ENCODE data around the gene CREB3L4. TPM values are rescaled to one million over a fixed set of nuclear protein-coding genes. Genes with fewer than 3 reads are reported as not detected.

Gene CREB3L4
- total and polyA plus RNA-seq, 2 of the 13 experiments (the other 11 are each of a cell fraction or from before 2014, with no cell fraction given) = 9.9 to 18.7 TPM

- TF ChIP-seq MAX (IDR thresholded peaks at IDR 0.05) = peak; percentile 59; the same call in 1 of the 2 replicates
- TF ChIP-seq, protein P1, sequence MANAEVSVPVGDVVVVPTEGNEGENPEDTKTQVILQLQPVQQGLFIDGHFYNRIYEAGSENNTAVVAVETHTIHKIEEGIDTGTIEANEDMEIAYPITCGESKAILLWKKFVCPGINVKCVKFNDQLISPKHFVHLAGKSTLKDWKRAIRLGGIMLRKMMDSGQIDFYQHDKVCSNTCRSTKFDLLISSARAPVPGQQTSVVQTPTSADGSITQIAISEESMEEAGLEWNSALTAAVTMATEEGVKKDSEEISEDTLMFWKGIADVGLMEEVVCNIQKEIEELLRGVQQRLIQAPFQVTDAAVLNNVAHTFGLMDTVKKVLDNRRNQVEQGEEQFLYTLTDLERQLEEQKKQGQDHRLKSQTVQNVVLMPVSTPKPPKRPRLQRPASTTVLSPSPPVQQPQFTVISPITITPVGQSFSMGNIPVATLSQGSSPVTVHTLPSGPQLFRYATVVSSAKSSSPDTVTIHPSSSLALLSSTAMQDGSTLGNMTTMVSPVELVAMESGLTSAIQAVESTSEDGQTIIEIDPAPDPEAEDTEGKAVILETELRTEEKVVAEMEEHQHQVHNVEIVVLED (CRISPR knock-in tag; IDR thresholded peaks at IDR 0.05; ENCODE audit: borderline replicate concordance) = no peak
- peak; percentile 59 for TF ChIP-seq HOXA3 (CRISPR knock-in tag; IDR thresholded peaks at IDR 0.05)
- TF ChIP-seq, protein P2, sequence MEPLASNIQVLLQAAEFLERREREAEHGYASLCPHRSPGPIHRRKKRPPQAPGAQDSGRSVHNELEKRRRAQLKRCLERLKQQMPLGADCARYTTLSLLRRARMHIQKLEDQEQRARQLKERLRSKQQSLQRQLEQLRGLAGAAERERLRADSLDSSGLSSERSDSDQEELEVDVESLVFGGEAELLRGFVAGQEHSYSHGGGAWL (CRISPR knock-in tag; IDR thresholded peaks at IDR 0.05) = peak; percentile 22; the same call in 1 of the 2 replicates
- no peak for TF ChIP-seq ZNF274 (CRISPR knock-in tag; IDR thresholded peaks at IDR 0.05)
- TF ChIP-seq ZNF441 (CRISPR knock-in tag; IDR thresholded peaks at IDR 0.05; ENCODE audit: borderline replicate concordance) = peak; percentile 81; the same call in 1 of the 2 replicates
- TF ChIP-seq BORCS8-MEF2B (CRISPR knock-in tag; IDR thresholded peaks at IDR 0.05) = no peak
- TF ChIP-seq KLF16 (CRISPR knock-in tag; IDR thresholded peaks at IDR 0.05) = peak in 1 of 2 experiments; percentile 45; a peak in 2 of 4 replicates
- TF ChIP-seq KLF6 (CRISPR knock-in tag; IDR thresholded peaks at IDR 0.05) = no peak
- TF ChIP-seq ZNF766 (CRISPR knock-in tag; IDR thresholded peaks at IDR 0.05; ENCODE audit: borderline replicate concordance) = 0 out of 2 replicates have a peak, but pooled peaks have one; percentile 20
- TF ChIP-seq ZNF761 (CRISPR knock-in tag; conservative IDR thresholded peaks at IDR 0.05) = 0 out of 2 replicates have a peak, but pooled peaks have one; percentile 31
- TF ChIP-seq REST (IDR thresholded peaks at IDR 0.05; ENCODE audit: borderline replicate concordance in 1 of 2, low read depth in 1 of 2, low read length in 2 of 2) = 0 out of 4 replicates have a peak, but pooled peaks of 1 of the 2 experiments have one; percentile 5
- 0 out of 2 replicates have a peak, but pooled peaks have one; percentile 30 for TF ChIP-seq ZNF891 (CRISPR knock-in tag; IDR thresholded peaks at IDR 0.05)
- peak; percentile 72 for TF ChIP-seq YY1 (IDR thresholded peaks at IDR 0.05; ENCODE audit: insufficient read depth, insufficient replicate concordance, low read depth, low read length)
- TF ChIP-seq THAP7 (CRISPR knock-in tag; IDR thresholded peaks at IDR 0.05) = no peak
- 0 out of 2 replicates have a peak, but pooled peaks have one; percentile 55 for TF ChIP-seq HOXD1 (CRISPR knock-in tag; IDR thresholded peaks at IDR 0.05)
- no peak for TF ChIP-seq ERF (CRISPR knock-in tag; IDR thresholded peaks at IDR 0.05)
- peak; percentile 48 for TF ChIP-seq AGO1 (IDR thresholded peaks at IDR 0.05; ENCODE audit: low read depth, low read length, poor library complexity, severe bottlenecking)
- TF ChIP-seq, protein P3, sequence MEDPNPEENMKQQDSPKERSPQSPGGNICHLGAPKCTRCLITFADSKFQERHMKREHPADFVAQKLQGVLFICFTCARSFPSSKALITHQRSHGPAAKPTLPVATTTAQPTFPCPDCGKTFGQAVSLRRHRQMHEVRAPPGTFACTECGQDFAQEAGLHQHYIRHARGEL (CRISPR knock-in tag; IDR thresholded peaks at IDR 0.05) = no peak
- TF ChIP-seq SP4 (CRISPR knock-in tag; IDR thresholded peaks at IDR 0.05) = peak; percentile 59; the same call in 1 of the 2 replicates
- TF ChIP-seq ZNF788 (CRISPR knock-in tag; IDR thresholded peaks at IDR 0.05; ENCODE audit: borderline replicate concordance) = 0 out of 2 replicates have a peak, but pooled peaks have one; percentile 35
- no peak for TF ChIP-seq SIX4 (CRISPR knock-in tag; IDR thresholded peaks at IDR 0.05)
Observed at GRCh38 chr1:153963030-153963849, 4.5 kb upstream of the CREB3L4 start, which contains the start of gene SLC39A1 (continued).

Measured in HepG2 (cell line).